HT1080 (cell line): Measurements from ENCODE around the gene HECTD4. TPM values are rescaled to one million over a fixed set of nuclear protein-coding genes. Genes with fewer than 3 reads are reported as not detected.

Experiments used
- DNase-seq: peaks from one replicate; pipeline ENCODE4 v3.0.0-alpha.2; 2015; ENCODE audit warnings: low read depth
- total RNA-seq: library from RNA; depleted of rRNA; stranded (reverse); fragments of >200 nt; shearing (Covaris generic); gene quantifications from 2 replicates; pipeline ENCODE4 v1.2.3, GENCODE V29; 2014

Gene HECTD4
- total RNA-seq, 1 experiment from 2014 or later, result 4.8 TPM

DNA sequence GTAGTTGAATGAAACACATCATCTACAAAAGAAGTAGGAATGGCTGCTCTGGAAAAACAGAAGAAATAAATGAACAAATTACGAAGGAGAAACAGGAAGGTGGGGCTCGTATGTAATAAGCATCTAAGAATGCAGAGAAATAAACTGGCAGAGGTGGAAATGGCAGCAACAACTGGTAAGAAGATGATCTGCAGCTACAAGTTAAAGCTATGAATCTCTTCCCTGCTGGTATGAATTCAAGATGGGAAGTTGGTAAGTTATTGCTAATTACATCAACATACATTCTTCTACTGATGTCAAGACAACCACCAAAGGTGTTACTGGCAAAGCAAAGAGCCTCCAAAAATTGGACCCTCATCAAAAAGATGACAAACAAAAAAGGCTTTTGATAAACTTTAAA lies 59.8 kb downstream of the HECTD4 start:
- no peak for DNase-seq

DNA sequence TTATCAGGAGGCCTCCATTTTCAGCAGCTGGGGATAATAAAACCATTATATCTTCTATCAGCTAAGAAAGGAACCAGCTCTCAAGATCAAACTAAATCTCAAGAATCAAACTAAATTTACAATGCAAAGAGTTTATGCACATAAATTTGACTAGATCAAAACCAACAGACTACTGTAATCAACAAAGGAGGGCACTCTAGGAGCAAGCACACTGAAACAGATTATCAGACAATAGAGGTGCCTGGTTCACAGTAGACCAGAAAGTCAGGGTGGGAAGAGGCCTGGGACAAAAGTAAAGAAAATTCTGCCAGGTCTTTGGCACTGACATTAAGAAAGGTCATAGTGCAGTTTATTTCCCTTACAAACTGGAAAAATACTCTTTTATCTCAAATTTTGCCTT lies 61.0 kb downstream of the HECTD4 start:
- no peak for DNase-seq

DNA sequence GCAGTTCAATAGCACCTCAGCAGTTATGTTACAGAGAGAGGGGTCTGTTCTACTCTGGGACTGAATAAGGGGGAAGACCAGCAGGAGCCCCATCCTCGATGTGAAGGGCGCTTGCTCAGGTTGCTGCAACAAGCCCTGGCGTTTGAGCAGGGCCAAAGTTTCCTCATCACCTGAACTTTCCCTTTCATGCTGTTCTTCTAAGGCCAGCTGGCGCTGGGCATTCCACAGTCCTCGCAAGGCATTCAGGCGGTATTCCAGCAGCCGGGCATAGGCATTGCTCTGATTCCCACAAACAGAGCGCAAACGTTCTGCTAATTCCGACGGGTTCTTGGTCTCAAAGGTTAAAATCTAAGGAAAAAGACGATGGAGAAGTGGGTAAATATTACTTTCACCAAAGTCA lies 62.8 kb downstream of the HECTD4 start:
- no peak for DNase-seq

DNA sequence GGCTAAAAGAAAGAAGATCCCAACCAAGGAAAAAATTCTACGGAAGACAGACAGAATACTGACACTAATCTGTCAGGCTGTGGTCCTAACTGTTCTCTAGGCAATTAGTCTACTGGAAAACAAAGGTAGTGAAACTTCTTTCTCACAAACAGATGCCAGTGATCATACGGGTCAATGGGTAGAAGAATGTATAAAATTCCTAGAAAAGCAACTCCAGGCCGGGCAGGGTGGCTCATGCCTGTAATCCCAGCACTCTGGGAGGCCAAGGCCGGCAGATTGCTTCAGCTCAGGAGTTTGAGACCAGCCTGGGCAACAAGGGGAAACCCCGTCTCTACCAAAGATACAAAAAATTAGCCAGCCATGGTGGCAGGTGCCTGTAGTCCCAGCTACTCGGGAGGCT lies 64.8 kb downstream of the HECTD4 start:
- no peak for DNase-seq

- no peak for DNase-seq
Observed at GRCh38 chr12:112314981-112315380, 67.2 kb downstream of the HECTD4 start.

GRCh38 chr12:112309797-112310196 lies 72.4 kb downstream of the HECTD4 start:
- DNase-seq, result no peak

GRCh38 chr12:112308652-112309051 lies 73.6 kb downstream of the HECTD4 start:
- no peak for DNase-seq

DNA sequence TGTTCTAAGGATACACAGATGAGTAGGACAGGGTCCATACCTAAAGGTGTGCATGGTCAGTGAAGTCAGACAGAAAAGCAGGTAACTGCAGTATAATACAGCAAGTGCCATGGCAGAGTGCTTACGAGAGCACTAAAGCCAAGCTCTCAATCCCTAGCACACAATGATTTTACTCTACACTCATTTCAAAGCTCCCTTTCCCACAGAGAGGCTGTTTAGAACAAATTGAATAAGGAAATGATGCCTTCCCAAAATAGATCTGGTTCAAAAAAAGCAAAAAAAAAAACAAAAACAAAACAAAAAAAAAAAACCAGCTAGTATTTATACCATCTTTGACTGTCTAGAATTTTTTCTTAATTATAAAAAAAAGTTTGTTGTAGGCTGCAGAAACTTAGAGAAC lies 74.1 kb downstream of the HECTD4 start:
- DNase-seq, result no peak

GRCh38 chr12:112307317-112308011 lies 74.8 kb downstream of the HECTD4 start:
- no peak for DNase-seq

DNA sequence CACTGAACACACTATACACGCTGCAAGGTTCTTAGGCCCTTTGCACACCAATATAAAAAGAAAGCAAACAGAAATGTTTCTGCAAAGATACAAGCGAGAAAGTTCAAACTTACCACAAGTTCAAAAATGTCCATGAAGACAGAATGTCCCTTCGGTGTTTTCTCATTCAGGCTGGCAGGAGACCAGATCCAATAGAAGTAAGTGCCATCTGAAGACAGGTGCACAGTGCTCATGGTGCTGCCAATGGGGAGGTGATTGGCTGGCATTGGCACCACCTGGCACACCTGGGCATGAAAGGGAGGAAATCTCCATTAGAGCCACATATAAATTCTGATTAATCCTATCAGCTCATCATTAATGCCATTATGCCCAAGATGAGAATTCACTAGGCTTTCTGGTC lies 76.3 kb downstream of the HECTD4 start:
- DNase-seq, result no peak

DNA sequence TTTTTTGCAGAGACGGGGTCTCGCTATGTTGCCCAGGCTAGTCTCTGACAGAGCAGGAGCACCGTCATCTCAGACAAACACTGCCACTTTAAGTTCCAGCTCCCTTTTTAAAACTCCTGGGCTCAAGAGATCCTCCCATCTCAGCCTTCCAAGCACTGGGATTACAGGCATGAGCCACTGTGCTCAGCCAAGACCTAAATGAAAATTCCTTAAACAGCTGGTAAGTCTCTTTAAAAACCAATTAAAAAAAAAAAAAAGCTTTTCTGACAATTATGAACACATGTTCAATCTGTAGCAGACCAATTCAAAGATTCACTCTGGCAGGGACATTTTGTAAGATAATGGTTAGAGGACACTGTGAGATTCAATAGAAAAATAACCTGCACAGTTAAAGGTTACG lies 77.8 kb downstream of the HECTD4 start:
- no peak for DNase-seq

- DNase-seq, result no peak
Observed at GRCh38 chr12:112303799-112304198, 78.4 kb downstream of the HECTD4 start.

- DNase-seq, result peak; percentile 88
Observed at GRCh38 chr12:112303004-112303403, 79.2 kb downstream of the HECTD4 start.

- no peak for DNase-seq
Observed at GRCh38 chr12:112299704-112300103, 82.5 kb downstream of the HECTD4 start.

GRCh38 chr12:112297188-112297587 lies 85.0 kb downstream of the HECTD4 start:
- DNase-seq, result no peak

- no peak for DNase-seq
Observed at GRCh38 chr12:112296183-112296582, 86.0 kb downstream of the HECTD4 start.

DNA sequence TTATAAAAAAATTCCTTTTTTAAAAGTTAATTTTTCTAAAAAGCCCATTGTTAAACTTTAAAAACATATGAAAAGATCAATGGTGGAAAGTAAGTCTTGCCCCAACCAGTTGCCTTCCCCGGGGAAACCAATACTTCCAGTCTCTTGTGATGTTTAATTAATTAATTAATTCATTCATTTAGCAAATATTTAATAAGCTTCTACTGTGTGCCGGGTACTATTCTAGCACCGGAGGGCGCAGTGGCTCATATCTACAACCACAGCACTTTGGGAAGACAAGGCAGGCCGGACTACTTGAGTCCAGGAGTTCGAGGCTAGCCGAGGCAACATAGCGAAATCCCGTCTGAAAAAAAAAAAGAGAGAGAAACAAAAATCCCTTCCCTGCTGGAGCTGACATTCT lies 87.4 kb downstream of the HECTD4 start:
- DNase-seq, result peak; percentile 8

- no peak for DNase-seq
Observed at GRCh38 chr12:112288638-112289037, 93.6 kb downstream of the HECTD4 start.

DNA sequence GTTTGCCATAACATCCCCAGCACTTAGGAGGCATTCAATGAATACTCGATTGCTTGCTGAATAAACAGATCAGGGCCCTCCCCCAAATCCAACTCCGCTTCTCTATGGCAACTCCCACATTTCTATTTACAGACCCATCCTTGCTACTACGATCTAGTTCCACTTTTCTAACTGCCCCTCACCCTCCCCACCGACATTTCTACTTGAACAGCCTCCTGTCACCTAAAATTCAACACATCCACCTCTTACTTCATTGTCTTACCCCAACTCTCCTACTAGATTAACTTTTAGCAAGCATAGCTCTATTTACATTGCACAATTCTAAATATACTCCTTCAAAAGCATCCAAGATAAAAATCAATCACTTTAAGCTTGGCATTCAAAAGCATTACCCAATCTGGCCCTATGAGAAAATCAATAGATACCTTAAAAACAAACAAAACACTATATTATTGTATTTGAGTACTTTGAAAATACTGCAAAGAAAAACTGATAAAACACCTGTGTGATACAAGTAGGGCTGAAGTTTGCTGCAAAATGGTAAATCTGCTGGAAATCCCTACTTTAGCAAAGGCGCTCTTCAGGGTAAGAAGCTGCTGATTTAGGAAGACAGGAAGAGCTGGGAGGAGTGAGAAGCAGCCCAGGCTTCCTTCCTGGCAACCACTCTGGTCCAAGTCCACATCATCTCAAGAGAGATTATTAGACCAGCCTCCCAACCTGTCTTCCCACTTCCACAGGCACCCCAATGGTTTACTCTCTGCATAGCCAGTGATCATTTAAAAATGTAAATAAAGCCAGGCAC lies 96.4 kb downstream of the HECTD4 start:
- no peak for DNase-seq

- no peak for DNase-seq
Observed at GRCh38 chr12:112283546-112283945, 98.7 kb downstream of the HECTD4 start.

- no peak for DNase-seq
Observed at GRCh38 chr12:112282920-112283319, 99.3 kb downstream of the HECTD4 start.

DNA sequence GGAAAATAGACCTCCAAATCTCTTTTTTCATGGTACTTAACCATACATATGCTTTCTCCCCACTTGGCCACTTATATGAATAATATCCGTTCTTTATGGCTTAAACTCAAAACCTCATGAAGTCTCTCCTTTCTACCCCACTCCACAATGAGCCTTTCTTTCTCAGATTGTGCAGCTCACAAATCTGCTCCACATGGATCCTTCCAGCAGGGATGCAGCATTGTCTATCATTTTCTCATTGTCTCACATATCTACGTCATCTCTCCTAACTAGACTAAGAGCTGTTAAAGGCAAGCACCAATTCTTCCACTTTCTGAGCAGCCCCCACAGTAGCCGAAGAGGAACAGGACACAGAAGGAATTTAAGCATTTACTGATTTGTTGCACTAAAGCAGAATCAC lies 106.4 kb downstream of the HECTD4 start:
- DNase-seq, result no peak

GRCh38 chr12:112275207-112275606 lies 107.0 kb downstream of the HECTD4 start:
- DNase-seq, result no peak
